ENCODE data around the gene GGA2. TPM values are rescaled to one million over a fixed set of nuclear protein-coding genes. Genes with fewer than 3 reads are reported as not detected.

GGA2 gene
- total RNA-seq, 1 donor from 2014 or later: 39.0 TPM

GRCh38 chr16:23501291-23501690 lies 9.0 kb downstream of the GGA2 start:
- Histone ChIP-seq H3K4me3 (no peak overlapping the region), H3K27me3 (no peaks in the 10 kb centered on the region), H3K9me3 (no peaks in the 10 kb centered on the region), H3K36me3 (no peaks in the 10 kb centered on the region), H3K27ac (no peak overlapping the region), H3K4me1 (peaks cover 87% of the 10 kb centered on the region)
- DNase-seq (ENCODE audit: extremely low spot score in 2 of 2): no peak
- intact Hi-C loops (cut with DNase I): no loop called here
- TF ChIP-seq POLR2A (IDR thresholded peaks at IDR 0.05): no peak
- TF ChIP-seq POLR2AphosphoS5 (IDR thresholded peaks at IDR 0.05; ENCODE audit: insufficient read depth in 1 of 2, low read depth in 1 of 2): no peak
- TF ChIP-seq CTCF (IDR thresholded peaks at IDR 0.05): no peak

- no peak for DNase-seq (ENCODE audit: extremely low spot score in 2 of 2)
- no peaks in the 10 kb centered on the region for H3K36me3 ChIP-seq
- no peak overlapping the region for H3K4me3 ChIP-seq
- peaks cover 87% of the 10 kb centered on the region for H3K4me1 ChIP-seq
- intact Hi-C loops (cut with DNase I): no loop called here
- H3K27ac ChIP-seq: no peak overlapping the region
- no peaks in the 10 kb centered on the region for H3K9me3 ChIP-seq
- TF ChIP-seq POLR2A (IDR thresholded peaks at IDR 0.05): no peak
- TF ChIP-seq POLR2AphosphoS5 (IDR thresholded peaks at IDR 0.05; ENCODE audit: insufficient read depth in 1 of 2, low read depth in 1 of 2): no peak
- TF ChIP-seq CTCF (IDR thresholded peaks at IDR 0.05): no peak
- H3K27me3 ChIP-seq: no peaks in the 10 kb centered on the region
These were observed 9.4 kb downstream of the GGA2 start for GRCh38 chr16:23500862-23501225.

- no peak overlapping the region for H3K4me3 ChIP-seq
- intact Hi-C loops (cut with DNase I): no loop called here
- H3K36me3 ChIP-seq: no peaks in the 10 kb centered on the region
- peaks cover 87% of the 10 kb centered on the region for H3K4me1 ChIP-seq
- H3K27me3 ChIP-seq: no peaks in the 10 kb centered on the region
- TF ChIP-seq POLR2A (IDR thresholded peaks at IDR 0.05): no peak
- no peak for TF ChIP-seq CTCF (IDR thresholded peaks at IDR 0.05)
- no peak for TF ChIP-seq POLR2AphosphoS5 (IDR thresholded peaks at IDR 0.05; ENCODE audit: insufficient read depth in 1 of 2, low read depth in 1 of 2)
- peak overlapping the region; percentile 81 for H3K27ac ChIP-seq
- DNase-seq (ENCODE audit: extremely low spot score in 2 of 2): no peak
- H3K9me3 ChIP-seq: no peaks in the 10 kb centered on the region
These were observed 10.0 kb downstream of the GGA2 start for GRCh38 chr16:23500212-23500861.

GRCh38 chr16:23499801-23500200 lies 10.5 kb downstream of the GGA2 start:
- Histone ChIP-seq H3K36me3 (no peaks in the 10 kb centered on the region), H3K27ac (peak overlapping the region; percentile 81), H3K4me1 (peaks cover 83% of the 10 kb centered on the region), H3K4me3 (no peak overlapping the region), H3K9me3 (no peaks in the 10 kb centered on the region), H3K27me3 (no peaks in the 10 kb centered on the region)
- no peak for DNase-seq (ENCODE audit: extremely low spot score in 2 of 2)
- intact Hi-C loops (cut with DNase I): no loop called here
- no peak for TF ChIP-seq CTCF (IDR thresholded peaks at IDR 0.05)
- TF ChIP-seq POLR2AphosphoS5 (IDR thresholded peaks at IDR 0.05; ENCODE audit: insufficient read depth in 1 of 2, low read depth in 1 of 2): no peak
- TF ChIP-seq POLR2A (IDR thresholded peaks at IDR 0.05): no peak

- DNase-seq (ENCODE audit: extremely low spot score in 2 of 2): no peak
- Histone ChIP-seq H3K9me3 (no peaks in the 10 kb centered on the region), H3K4me1 (peaks cover 74% of the 10 kb centered on the region), H3K27me3 (no peaks in the 10 kb centered on the region), H3K36me3 (peaks cover 0 to 8% of the 10 kb centered on the region in 2 donors), H3K4me3 (no peak overlapping the region), H3K27ac (peak overlapping the region; percentile 81)
- intact Hi-C loops (cut with DNase I): no loop called here
- no peak for TF ChIP-seq POLR2A (IDR thresholded peaks at IDR 0.05)
These were observed 11.4 kb downstream of the GGA2 start for GRCh38 chr16:23498863-23499262.
